GM23338 (cell line): ENCODE measurements around the gene CERS5. TPM values are rescaled to one million over a fixed set of nuclear protein-coding genes. Genes with fewer than 3 reads are reported as not detected.

Experiments used
- ATAC-seq: fragments of 200-7000 bp; cut with Tn5 transposase; 3 replicates; pipeline ENCODE4 v1.9.1; 2020
- DNase-seq: peaks from one replicate; pipeline ENCODE4 v3.0.0-alpha.2; 2015; ENCODE audit warnings: low spot score
- H2AFZ ChIP-seq: fragments of 200-600 bp; sonication (generic); 2 replicates; pipeline ENCODE4 v1.8.0; 2016; ENCODE audit warnings: antibody characterized with exemption, mild to moderate bottlenecking, moderate library complexity
- H3F3A ChIP-seq: fragments of 200-600 bp; sonication (generic); replicated peaks from 2 replicates; pipeline ENCODE4 v1.8.0; 2017; ENCODE audit warnings: antibody characterized with exemption, mixed run types, low read depth
- H3K27ac ChIP-seq: fragments of 200-600 bp; sonication (generic); 2 replicates; pipeline ENCODE4 v1.6.1; 2016; ENCODE audit warnings: low read depth
- H3K27me3 ChIP-seq: fragments of 200-600 bp; sonication (generic); 2 replicates; pipeline ENCODE4 v1.8.0; 2016; ENCODE audit warnings: mild to moderate bottlenecking, mixed run types, moderate library complexity; ENCODE audit not compliant: insufficient read depth
- H3K36me3 ChIP-seq: fragments of 200-600 bp; sonication (generic); 2 replicates; pipeline ENCODE4 v1.8.0; 2016; ENCODE audit warnings: mild to moderate bottlenecking; ENCODE audit not compliant: insufficient read depth
- H3K4me1 ChIP-seq: fragments of 200-600 bp; sonication (generic); 2 replicates; pipeline ENCODE4 v1.8.0; 2016; ENCODE audit warnings: mild to moderate bottlenecking, moderate library complexity; ENCODE audit not compliant: insufficient read depth
- H3K4me2 ChIP-seq: fragments of 200-600 bp; sonication (generic); 2 replicates; pipeline ENCODE4 v1.7.1; 2017; ENCODE audit warnings: mixed run types
- H3K4me3 ChIP-seq: fragments of 200-600 bp; sonication (generic); 2 replicates; pipeline ENCODE4 v1.6.1; 2016; ENCODE audit warnings: mixed run types
- H3K79me2 ChIP-seq: fragments of 200-600 bp; sonication (generic); replicated peaks from 2 replicates; pipeline ENCODE4 v1.8.0; 2017; ENCODE audit warnings: mild to moderate bottlenecking; ENCODE audit not compliant: insufficient read depth
- H3K9me2 ChIP-seq: fragments of 200-600 bp; sonication (generic); 2 replicates; pipeline ENCODE4 v1.8.0; 2017; ENCODE audit not compliant: insufficient read depth
- H4K20me1 ChIP-seq: fragments of 200-600 bp; sonication (generic); replicated peaks from 2 replicates; pipeline ENCODE4 v1.8.0; 2017; ENCODE audit warnings: mild to moderate bottlenecking; ENCODE audit not compliant: insufficient read depth
- H3K27ac Mint-ChIP-seq: 2 replicates; pipeline ENCODE4 v1.8.0; 2020; ENCODE audit warnings: inconsistent platforms, mild to moderate bottlenecking, moderate library complexity, mixed read lengths
- H3K27me3 Mint-ChIP-seq: 3 replicates; pipeline ENCODE4 v1.8.0; 2022; ENCODE audit warnings: low read depth, mild to moderate bottlenecking, moderate library complexity, mixed read lengths, inconsistent platforms; ENCODE audit not compliant: insufficient read depth, poor library complexity
- H3K36me3 Mint-ChIP-seq: 3 replicates; pipeline ENCODE4 v1.8.0; 2021; ENCODE audit warnings: low read depth, mild to moderate bottlenecking, inconsistent platforms, moderate library complexity, mixed read lengths
- H3K4me1 Mint-ChIP-seq: 3 replicates; pipeline ENCODE4 v1.8.0; 2020; ENCODE audit warnings: mild to moderate bottlenecking, inconsistent platforms, mixed read lengths
- H3K4me3 Mint-ChIP-seq: 3 replicates; pipeline ENCODE4 v1.8.0; 2021; ENCODE audit warnings: moderate library complexity, mild to moderate bottlenecking, inconsistent platforms, mixed read lengths
- H3K9me3 Mint-ChIP-seq: 3 replicates; pipeline ENCODE4 v1.8.0; 2020; ENCODE audit warnings: moderate library complexity, mild to moderate bottlenecking, inconsistent platforms, mixed read lengths
- CREB1 ChIP-seq: fragments of 250-450 bp; sonication (Bioruptor Pico); IDR thresholded peaks from 2 replicates; pipeline ENCODE4 v1.5.0; 2020; ENCODE audit warnings: low read depth, mild to moderate bottlenecking, moderate library complexity
- ETS1 ChIP-seq: IDR thresholded peaks from 2 replicates; pipeline ENCODE4 v1.6.1; 2016; ENCODE audit warnings: antibody characterized with exemption
- EZH2phosphoT487 ChIP-seq: fragments of 200-600 bp; sonication (generic); IDR thresholded peaks from one replicate; pipeline ENCODE4 v1.8.1; 2018; ENCODE audit warnings: antibody characterized with exemption; ENCODE audit not compliant: unreplicated experiment
- POLR2AphosphoS5 ChIP-seq: IDR thresholded peaks from 2 replicates; pipeline ENCODE4 v1.6.1; 2016; ENCODE audit warnings: antibody characterized with exemption, low read depth
- STAT1 ChIP-seq: IDR thresholded peaks from one replicate; pipeline ENCODE4 v1.6.1; 2016; ENCODE audit warnings: antibody characterized with exemption; ENCODE audit not compliant: unreplicated experiment
- polyA plus RNA-seq: library from polyadenylated mRNA; unstranded; fragments of >200 nt; fragmentation: Nextera tagmentation; extraction: Ambion mirVana; gene quantifications from 2 replicates; pipeline ENCODE4 v1.2.1, GENCODE V29; 2016
- total RNA-seq: library from RNA; depleted of rRNA; stranded (reverse); fragments of >200 nt; shearing (Covaris generic); gene quantifications from 2 replicates; pipeline ENCODE4 v1.2.3, GENCODE V29; 2014
- TF ChIP-seq, protein P1 (sequence below), 2 experiments: fragments of 200-600 bp in 1 of 2; sonication (generic) in 1 of 2; conservative IDR thresholded peaks; 2 replicates each; pipeline versions ENCODE4 v1.5.1 to v1.6.1; 2016 to 2017; ENCODE audit warnings: antibody characterized with exemption in 2 of 2, low read depth in 2 of 2, mild to moderate bottlenecking in 2 of 2, moderate library complexity in 1 of 2
- TF ChIP-seq, protein P2 (sequence below): IDR thresholded peaks from one replicate; pipeline ENCODE4 v1.6.1; 2018; ENCODE audit warnings: antibody characterized with exemption; ENCODE audit not compliant: unreplicated experiment

The CERS5 gene
- total and polyA plus RNA-seq, 2 experiments from 2014 or later: 42.7 to 56.5 TPM

DNA sequence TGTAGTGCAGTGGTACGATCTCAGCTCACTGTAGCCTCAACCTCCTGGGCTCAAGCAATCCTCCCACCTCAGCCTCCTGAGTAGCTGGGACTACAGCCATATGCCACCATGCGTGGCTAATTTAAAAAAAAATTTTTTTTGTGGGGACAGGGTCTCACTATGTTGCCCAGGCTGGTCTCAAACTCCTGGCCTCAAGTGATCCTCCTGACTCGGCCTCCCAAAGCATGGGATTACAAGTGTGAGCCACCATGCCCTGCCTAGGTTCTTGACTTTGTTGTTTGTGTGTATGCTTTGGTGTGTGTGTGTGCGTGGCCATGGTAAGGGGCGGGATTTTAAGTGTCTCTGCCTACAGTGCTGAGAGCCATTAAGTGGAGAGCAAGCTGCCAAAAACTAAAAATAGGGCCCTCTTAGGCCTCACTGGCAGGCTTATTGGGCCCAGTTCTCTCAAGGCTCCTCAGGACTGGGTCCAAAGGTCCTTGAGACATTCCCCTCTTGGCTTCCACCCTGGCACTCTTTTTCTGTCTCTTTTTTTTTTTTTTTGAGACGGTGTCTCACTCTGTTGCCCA, 50.0 kb downstream of the CERS5 start (continued):
- TF ChIP-seq, protein P1, sequence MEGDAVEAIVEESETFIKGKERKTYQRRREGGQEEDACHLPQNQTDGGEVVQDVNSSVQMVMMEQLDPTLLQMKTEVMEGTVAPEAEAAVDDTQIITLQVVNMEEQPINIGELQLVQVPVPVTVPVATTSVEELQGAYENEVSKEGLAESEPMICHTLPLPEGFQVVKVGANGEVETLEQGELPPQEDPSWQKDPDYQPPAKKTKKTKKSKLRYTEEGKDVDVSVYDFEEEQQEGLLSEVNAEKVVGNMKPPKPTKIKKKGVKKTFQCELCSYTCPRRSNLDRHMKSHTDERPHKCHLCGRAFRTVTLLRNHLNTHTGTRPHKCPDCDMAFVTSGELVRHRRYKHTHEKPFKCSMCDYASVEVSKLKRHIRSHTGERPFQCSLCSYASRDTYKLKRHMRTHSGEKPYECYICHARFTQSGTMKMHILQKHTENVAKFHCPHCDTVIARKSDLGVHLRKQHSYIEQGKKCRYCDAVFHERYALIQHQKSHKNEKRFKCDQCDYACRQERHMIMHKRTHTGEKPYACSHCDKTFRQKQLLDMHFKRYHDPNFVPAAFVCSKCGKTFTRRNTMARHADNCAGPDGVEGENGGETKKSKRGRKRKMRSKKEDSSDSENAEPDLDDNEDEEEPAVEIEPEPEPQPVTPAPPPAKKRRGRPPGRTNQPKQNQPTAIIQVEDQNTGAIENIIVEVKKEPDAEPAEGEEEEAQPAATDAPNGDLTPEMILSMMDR (conservative IDR thresholded peaks at IDR 0.05; ENCODE audit: low read depth in 2 of 2): no peak

DNA sequence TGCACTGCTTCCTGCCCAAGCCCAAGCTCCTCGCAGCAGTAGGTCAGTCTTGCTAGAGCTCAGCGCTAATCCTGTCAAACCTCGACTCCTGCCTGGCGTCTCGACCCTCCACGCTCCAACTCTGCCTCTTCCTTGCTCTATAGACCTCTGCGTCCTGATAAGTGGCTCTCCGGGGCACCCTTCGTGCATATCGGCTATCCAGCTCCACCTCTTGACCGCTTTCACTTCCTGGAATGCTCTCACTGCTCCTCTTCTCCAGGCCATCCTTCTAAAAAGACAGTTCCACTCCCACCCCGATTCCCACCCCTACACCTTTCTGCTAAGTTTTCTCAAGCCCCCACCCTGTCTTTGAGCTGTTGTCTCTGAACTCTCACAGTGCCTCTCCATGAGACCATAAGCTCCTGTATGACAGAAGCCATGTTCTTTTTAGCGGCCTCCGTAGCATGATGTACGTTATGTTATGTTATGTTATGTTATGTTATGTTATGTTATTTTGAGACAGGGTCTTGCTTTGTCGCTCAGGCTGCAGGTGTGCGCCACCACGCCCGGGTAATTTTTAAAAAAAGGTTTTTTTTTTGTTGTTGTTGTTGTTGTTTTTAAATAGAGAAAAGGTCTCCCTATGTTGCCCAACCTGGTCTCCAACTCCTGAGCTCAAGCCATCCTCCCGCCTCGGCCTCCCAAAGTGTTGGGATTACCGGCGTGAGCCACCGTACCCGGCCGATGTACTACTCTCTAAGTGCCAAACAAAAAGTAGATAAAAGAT, 54.5 kb downstream of the CERS5 start:
- Histone ChIP-seq H3K36me3 (no peaks in the 10 kb centered on the region), H3K9me2 (no peaks in the 10 kb centered on the region), H3K27ac (peak overlapping the region; percentile 69), H4K20me1 (no peaks in the 10 kb centered on the region), H3K4me2 (peak overlapping the region; percentile 73), H2AFZ (peak overlapping the region; percentile 57), H3K4me1 (peaks cover 12% of the 10 kb centered on the region; the same call in 1 of the 2 replicates), H3K27me3 (no peaks in the 10 kb centered on the region), H3K4me3 (peak overlapping the region; percentile 69), H3F3A (peaks cover 16% of the 10 kb centered on the region), H3K79me2 (peaks cover 31% of the 10 kb centered on the region)
- ATAC-seq (no peak), DNase-seq (no peak)
- H3K4me3 Mint-ChIP-seq: peak overlapping the region; percentile 97
- TF ChIP-seq, protein P1 (conservative IDR thresholded peaks at IDR 0.05; ENCODE audit: low read depth in 2 of 2): 0 out of 4 replicates have a peak, but pooled peaks of 1 of the 2 experiments have one; percentile 12
- TF ChIP-seq STAT1: no peak
- peaks cover 24% of the 10 kb centered on the region for H3K4me1 Mint-ChIP-seq
- peaks cover 2% of the 10 kb centered on the region; the same call in 1 of the 3 replicates for H3K9me3 Mint-ChIP-seq
- peak overlapping the region; percentile 97 for H3K27ac Mint-ChIP-seq
- H3K36me3 Mint-ChIP-seq: peaks cover 3% of the 10 kb centered on the region; the same call in 2 of the 3 replicates
- H3K27me3 Mint-ChIP-seq: peaks cover 4% of the 10 kb centered on the region

DNA sequence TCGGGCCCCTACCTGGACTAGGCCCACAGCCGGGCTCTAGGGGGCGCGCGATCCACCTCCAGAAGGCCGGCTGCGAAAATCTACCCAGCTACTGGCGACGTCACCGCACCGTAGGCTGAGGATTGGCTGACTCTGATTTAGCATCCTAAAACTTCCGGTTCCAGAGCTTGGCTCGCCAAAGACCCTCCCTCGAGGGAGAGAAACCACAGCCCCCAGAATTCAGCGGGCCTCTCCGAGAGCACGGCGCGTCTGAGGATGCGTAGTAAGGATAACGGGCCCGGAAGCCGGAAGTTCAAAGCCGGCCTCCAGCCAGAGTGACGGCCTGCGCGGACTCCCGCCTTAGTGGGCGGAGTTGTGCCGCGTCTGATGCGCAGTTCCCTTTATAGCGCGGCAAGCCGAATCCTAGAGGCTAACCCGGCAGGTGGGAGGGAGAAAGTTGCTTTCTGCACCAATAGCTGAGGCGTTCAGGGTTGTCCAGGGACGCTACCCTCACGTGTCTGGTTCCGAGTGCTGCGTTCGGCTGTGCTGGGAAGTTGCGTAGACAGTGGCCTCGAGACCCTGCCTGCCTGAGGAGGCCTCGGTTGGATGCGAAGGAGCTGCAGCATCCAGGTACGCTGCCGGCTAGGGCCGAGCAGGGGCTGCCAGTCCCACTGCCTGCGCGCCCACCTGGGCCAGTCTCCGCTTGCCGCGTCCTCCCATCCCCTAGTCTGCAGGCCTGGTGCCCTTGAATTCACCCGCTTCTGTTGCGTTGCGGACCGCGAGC, 55.3 kb downstream of the CERS5 start, which contains the start of gene COX14:
Gene COX14 (plus strand): TSS at position 544 of the 763 bp plus-strand sequence. CDS start 7,808 bp downstream, outside the sequence.
- ATAC-seq: peak; percentile 82
- H2AFZ ChIP-seq: peak within 1 kb of the TSS; percentile 94
- TF ChIP-seq ETS1 (peak; percentile 79), EZH2phosphoT487 (no peak), POLR2AphosphoS5 (peak; percentile 92), CREB1 (CRISPR knock-in tag) (peak; percentile 96)
- TF ChIP-seq, protein P2, sequence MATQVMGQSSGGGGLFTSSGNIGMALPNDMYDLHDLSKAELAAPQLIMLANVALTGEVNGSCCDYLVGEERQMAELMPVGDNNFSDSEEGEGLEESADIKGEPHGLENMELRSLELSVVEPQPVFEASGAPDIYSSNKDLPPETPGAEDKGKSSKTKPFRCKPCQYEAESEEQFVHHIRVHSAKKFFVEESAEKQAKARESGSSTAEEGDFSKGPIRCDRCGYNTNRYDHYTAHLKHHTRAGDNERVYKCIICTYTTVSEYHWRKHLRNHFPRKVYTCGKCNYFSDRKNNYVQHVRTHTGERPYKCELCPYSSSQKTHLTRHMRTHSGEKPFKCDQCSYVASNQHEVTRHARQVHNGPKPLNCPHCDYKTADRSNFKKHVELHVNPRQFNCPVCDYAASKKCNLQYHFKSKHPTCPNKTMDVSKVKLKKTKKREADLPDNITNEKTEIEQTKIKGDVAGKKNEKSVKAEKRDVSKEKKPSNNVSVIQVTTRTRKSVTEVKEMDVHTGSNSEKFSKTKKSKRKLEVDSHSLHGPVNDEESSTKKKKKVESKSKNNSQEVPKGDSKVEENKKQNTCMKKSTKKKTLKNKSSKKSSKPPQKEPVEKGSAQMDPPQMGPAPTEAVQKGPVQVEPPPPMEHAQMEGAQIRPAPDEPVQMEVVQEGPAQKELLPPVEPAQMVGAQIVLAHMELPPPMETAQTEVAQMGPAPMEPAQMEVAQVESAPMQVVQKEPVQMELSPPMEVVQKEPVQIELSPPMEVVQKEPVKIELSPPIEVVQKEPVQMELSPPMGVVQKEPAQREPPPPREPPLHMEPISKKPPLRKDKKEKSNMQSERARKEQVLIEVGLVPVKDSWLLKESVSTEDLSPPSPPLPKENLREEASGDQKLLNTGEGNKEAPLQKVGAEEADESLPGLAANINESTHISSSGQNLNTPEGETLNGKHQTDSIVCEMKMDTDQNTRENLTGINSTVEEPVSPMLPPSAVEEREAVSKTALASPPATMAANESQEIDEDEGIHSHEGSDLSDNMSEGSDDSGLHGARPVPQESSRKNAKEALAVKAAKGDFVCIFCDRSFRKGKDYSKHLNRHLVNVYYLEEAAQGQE: no peak

More for the DNA sequence above, 55.3 kb downstream of the CERS5 start, which contains the start of gene COX14:
- H3K79me2 ChIP-seq: peaks cover 29% of the 10 kb centered on the region
- H3K9me2 ChIP-seq: no peaks in the 10 kb centered on the region
- peaks cover 12% of the 10 kb centered on the region; the same call in 1 of the 2 replicates for H3K4me1 ChIP-seq
- H3K4me3 ChIP-seq: peak within 1 kb of the TSS; percentile 69
- peak; percentile 100 for DNase-seq
- Mint-ChIP-seq H3K36me3 (peaks cover 3% of the 10 kb centered on the region; the same call in 2 of the 3 replicates), H3K27ac (peak within 1 kb of the TSS; percentile 97), H3K9me3 (peaks cover 2% of the 10 kb centered on the region; the same call in 1 of the 3 replicates), H3K4me3 (peak within 1 kb of the TSS; percentile 97), H3K27me3 (peaks cover 7% of the 10 kb centered on the region), H3K4me1 (peaks cover 24% of the 10 kb centered on the region)
- H3K4me2 ChIP-seq: peak within 1 kb of the TSS; percentile 73
- H4K20me1 ChIP-seq: no peaks in the 10 kb centered on the region
- peak within 1 kb of the TSS; percentile 84 for H3K27ac ChIP-seq
- H3K27me3 ChIP-seq: no peaks in the 10 kb centered on the region
- H3K36me3 ChIP-seq: no peaks in the 10 kb centered on the region
- peaks cover 16% of the 10 kb centered on the region for H3F3A ChIP-seq
